HG03442 (cell line): ENCODE results near the gene ART3.

Experiments
- ATAC-seq: cut with Tn5 transposase; IDR thresholded peaks from one replicate; pipeline ENCODE4 v1.9.1; 2021; ENCODE audit warnings: mild to moderate bottlenecking, moderate library complexity; ENCODE audit not compliant: unreplicated experiment

Gene ART3

GRCh38 chr4:76067652-76068286, 6.7 kb upstream of the ART3 start:
- peak; percentile 49 for ATAC-seq

GRCh38 chr4:76072760-76073159, 1.7 kb upstream of the ART3 start:
- ATAC-seq: no peak

GRCh38 chr4:76074993-76075600, 588 bp downstream of the ART3 start:
- no peak for ATAC-seq

GRCh38 chr4:76078033-76078613, 3.6 kb downstream of the ART3 start:
- no peak for ATAC-seq

- ATAC-seq: no peak
These were observed 9.0 kb downstream of the ART3 start for GRCh38 chr4:76083386-76083988.

GRCh38 chr4:76084542-76084941, 10.0 kb downstream of the ART3 start:
- no peak for ATAC-seq

GRCh38 chr4:76087007-76087769, 12.7 kb downstream of the ART3 start:
- no peak for ATAC-seq

GRCh38 chr4:76088719-76089118, 14.2 kb downstream of the ART3 start:
- no peak for ATAC-seq

GRCh38 chr4:76090241-76090691, 15.8 kb downstream of the ART3 start:
- ATAC-seq: peak; percentile 64

GRCh38 chr4:76091052-76091451, 16.5 kb downstream of the ART3 start:
- ATAC-seq: no peak

- ATAC-seq: no peak
These were observed 21.1 kb downstream of the ART3 start for GRCh38 chr4:76095568-76095967.

- no peak for ATAC-seq
These were observed 21.6 kb downstream of the ART3 start for GRCh38 chr4:76096076-76096475.

- ATAC-seq: no peak
These were observed 31.1 kb downstream of the ART3 start for GRCh38 chr4:76105652-76106051.

- ATAC-seq: no peak
These were observed 31.9 kb downstream of the ART3 start for GRCh38 chr4:76106442-76106841.

GRCh38 chr4:76108467-76109181, 34.1 kb downstream of the ART3 start:
- no peak for ATAC-seq

GRCh38 chr4:76116821-76117220, 42.3 kb downstream of the ART3 start:
- ATAC-seq: no peak

- no peak for ATAC-seq
These were observed 43.0 kb downstream of the ART3 start for GRCh38 chr4:76117536-76117935.

GRCh38 chr4:76120199-76120598, 45.7 kb downstream of the ART3 start:
- no peak for ATAC-seq

- no peak for ATAC-seq
These were observed 51.3 kb downstream of the ART3 start for GRCh38 chr4:76125816-76126215.

GRCh38 chr4:76127754-76128153, 53.2 kb downstream of the ART3 start:
- ATAC-seq: no peak

- no peak for ATAC-seq
These were observed 66.7 kb downstream of the ART3 start for GRCh38 chr4:76141241-76141640.
